Progenitor cell of endocrine pancreas (in vitro differentiated cells): ENCODE measurements around the gene NUDT16L1. TPM values are rescaled to one million over a fixed set of nuclear protein-coding genes. Genes with fewer than 3 reads are reported as not detected.

Experiments used
- DNase-seq: peaks from one replicate; pipeline ENCODE4 v3.0.0; 2021; ENCODE audit warnings: low spot score; ENCODE audit not compliant: unreplicated experiment
- H3K27ac Mint-ChIP-seq: 2 replicates; pipeline ENCODE4 v1.8.0; 2021; ENCODE audit warnings: mild to moderate bottlenecking, moderate library complexity, mixed read lengths
- H3K27me3 Mint-ChIP-seq: 2 replicates; pipeline ENCODE4 v1.8.0; 2021; ENCODE audit warnings: mixed read lengths
- H3K36me3 Mint-ChIP-seq: 2 replicates; pipeline ENCODE4 v1.8.0; 2022; ENCODE audit warnings: mixed read lengths; ENCODE audit not compliant: insufficient read depth
- H3K4me1 Mint-ChIP-seq: 2 replicates; pipeline ENCODE4 v1.8.0; 2021; ENCODE audit warnings: low read depth, mixed read lengths
- H3K4me3 Mint-ChIP-seq: 2 replicates; pipeline ENCODE4 v1.8.0; 2021; ENCODE audit warnings: low read depth, mild to moderate bottlenecking, moderate library complexity, mixed read lengths
- H3K9me3 Mint-ChIP-seq: 2 replicates; pipeline ENCODE4 v1.8.0; 2021; ENCODE audit warnings: low read depth, mixed read lengths
- total RNA-seq: library from RNA; stranded (reverse); gene quantifications from 2 replicates; pipeline ENCODE4 v1.2.1, GENCODE V29; 2021
- TF ChIP-seq, protein P1 (sequence below): fragments of 200-600 bp; sonication (generic); IDR thresholded peaks from one replicate; pipeline ENCODE4 v1.5.0; 2021; ENCODE audit warnings: antibody characterized with exemption, mild to moderate bottlenecking; ENCODE audit not compliant: unreplicated experiment

NUDT16L1 gene
- total RNA-seq, 1 donor from 2014 or later, result 41.8 TPM

DNA sequence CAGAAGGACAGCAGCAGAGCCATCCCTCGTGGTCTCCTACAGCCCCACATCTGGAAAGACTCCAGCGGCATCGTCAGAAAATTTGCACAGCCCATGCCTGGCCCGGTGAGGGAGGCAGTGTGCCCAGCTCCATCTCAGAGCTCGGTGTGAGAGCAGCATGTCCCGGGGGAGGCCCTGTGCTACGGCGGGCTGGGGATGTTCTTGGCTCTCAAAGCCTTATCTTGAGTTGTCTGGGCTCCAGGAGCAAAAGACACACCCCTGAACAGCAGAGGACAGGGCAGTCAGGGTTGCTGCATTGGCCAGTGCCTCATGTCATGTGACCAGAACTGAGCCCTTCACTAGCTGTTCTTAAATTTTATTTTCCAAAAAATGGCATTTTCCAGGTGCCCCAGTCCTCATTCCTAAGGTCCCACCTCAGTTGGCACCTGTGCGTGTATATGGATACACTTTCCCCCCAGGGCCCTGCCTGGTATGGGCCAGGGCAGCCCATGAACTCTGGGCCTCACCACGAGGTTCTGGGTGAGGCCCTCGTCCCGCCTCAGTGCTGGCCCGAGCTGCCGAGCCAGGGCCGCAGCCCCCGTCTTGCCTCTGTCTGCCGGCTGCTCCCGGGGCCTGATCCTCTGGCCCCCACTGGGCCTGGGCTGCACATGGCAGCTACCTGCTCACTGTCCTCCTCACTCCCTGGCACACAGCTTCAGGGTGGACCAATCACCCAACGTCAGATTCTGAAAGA lies 3.0 kb downstream of the NUDT16L1 start:
- no peak overlapping the region for H3K27ac Mint-ChIP-seq
- H3K36me3 Mint-ChIP-seq, result peaks cover 4% of the 10 kb centered on the region
- peak overlapping the region; percentile 19 for H3K4me3 Mint-ChIP-seq
- H3K4me1 Mint-ChIP-seq, result peaks cover 1% of the 10 kb centered on the region
- no peaks in the 10 kb centered on the region for H3K27me3 Mint-ChIP-seq
- no peak for DNase-seq
- no peaks in the 10 kb centered on the region for H3K9me3 Mint-ChIP-seq
- TF ChIP-seq, protein P1, sequence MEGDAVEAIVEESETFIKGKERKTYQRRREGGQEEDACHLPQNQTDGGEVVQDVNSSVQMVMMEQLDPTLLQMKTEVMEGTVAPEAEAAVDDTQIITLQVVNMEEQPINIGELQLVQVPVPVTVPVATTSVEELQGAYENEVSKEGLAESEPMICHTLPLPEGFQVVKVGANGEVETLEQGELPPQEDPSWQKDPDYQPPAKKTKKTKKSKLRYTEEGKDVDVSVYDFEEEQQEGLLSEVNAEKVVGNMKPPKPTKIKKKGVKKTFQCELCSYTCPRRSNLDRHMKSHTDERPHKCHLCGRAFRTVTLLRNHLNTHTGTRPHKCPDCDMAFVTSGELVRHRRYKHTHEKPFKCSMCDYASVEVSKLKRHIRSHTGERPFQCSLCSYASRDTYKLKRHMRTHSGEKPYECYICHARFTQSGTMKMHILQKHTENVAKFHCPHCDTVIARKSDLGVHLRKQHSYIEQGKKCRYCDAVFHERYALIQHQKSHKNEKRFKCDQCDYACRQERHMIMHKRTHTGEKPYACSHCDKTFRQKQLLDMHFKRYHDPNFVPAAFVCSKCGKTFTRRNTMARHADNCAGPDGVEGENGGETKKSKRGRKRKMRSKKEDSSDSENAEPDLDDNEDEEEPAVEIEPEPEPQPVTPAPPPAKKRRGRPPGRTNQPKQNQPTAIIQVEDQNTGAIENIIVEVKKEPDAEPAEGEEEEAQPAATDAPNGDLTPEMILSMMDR, result no peak

DNA sequence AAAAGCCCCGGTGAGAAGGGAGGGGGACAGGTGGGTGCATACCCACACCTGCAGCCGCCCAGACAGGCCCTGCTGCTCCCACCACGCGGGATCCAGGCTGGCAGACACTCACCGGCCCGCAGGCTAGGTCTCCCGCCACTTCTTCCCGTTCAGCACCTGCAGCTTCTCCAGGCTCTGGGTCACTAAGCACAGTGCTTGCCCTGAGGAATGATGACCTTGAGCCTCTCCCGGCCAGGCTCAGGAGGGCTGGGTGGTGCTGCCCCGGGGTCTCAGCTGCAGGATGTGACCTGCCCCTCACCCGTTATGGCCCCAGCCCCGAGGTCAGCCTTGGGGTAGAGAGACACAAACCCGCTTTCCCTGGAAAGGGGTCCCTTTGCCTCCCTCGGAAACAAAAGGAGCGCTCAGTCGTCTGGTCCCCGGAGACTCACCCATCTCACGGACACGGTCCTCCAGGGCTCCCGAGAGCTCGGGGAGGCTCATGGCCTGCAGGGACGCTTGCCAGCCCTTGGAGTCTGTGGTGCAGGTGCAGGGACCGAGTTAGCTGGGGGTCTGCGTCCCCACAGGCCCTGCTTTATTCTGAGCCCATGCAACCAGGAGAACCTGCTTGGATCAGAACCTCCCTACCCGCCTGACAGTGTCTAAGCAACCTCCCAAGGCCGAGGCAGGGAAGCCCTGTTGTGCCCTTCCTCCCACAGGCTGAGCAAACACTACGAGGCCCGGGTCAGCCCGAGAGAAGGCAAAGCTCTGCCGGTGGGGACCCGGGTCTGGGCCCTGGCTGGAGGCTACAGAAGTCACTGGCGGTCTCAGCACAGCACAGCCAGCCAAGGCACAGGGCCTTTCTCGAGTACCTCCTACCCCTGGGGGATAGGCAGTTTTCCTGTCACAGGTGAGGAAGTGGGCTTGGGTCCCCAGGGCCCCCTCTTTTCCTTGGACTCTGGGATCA lies 3.8 kb downstream of the NUDT16L1 start:
- no peak overlapping the region for H3K27ac Mint-ChIP-seq
- TF ChIP-seq, protein P1, result no peak
- peak overlapping the region; percentile 16 for H3K4me3 Mint-ChIP-seq

DNA sequence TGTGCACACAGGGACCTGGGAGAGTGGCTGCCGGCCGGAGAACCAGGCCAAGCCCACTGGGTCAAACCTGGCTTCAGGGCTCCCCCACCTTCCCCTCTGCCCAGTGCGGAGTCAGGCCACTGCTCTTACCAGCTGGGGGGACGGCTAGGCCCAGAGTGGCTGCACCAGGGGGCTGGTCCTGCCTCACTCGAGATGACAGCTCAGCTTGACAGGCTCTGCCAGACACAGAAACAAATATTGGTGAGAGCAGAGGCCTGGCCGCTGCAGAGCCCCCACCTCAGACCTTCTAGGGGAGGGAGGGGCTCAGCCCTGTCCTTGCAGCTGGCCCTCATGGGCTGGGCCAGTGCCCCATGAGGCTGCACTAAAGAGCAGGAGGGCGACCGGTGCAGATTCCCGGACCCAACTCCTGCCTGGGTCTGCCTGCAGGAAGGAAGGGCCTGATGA lies 4.5 kb downstream of the NUDT16L1 start:
- Mint-ChIP-seq H3K4me3 (no peak overlapping the region), H3K27ac (no peak overlapping the region), H3K36me3 (peaks cover 4% of the 10 kb centered on the region), H3K9me3 (no peaks in the 10 kb centered on the region), H3K4me1 (peaks cover 1% of the 10 kb centered on the region), H3K27me3 (no peaks in the 10 kb centered on the region)
- no peak for DNase-seq
- TF ChIP-seq, protein P1, result no peak

More for the DNA sequence above, 3.8 kb downstream of the NUDT16L1 start:
- peaks cover 4% of the 10 kb centered on the region for H3K36me3 Mint-ChIP-seq
- no peaks in the 10 kb centered on the region for H3K9me3 Mint-ChIP-seq
- no peak for DNase-seq
- H3K27me3 Mint-ChIP-seq, result no peaks in the 10 kb centered on the region
- H3K4me1 Mint-ChIP-seq, result peaks cover 1% of the 10 kb centered on the region

DNA sequence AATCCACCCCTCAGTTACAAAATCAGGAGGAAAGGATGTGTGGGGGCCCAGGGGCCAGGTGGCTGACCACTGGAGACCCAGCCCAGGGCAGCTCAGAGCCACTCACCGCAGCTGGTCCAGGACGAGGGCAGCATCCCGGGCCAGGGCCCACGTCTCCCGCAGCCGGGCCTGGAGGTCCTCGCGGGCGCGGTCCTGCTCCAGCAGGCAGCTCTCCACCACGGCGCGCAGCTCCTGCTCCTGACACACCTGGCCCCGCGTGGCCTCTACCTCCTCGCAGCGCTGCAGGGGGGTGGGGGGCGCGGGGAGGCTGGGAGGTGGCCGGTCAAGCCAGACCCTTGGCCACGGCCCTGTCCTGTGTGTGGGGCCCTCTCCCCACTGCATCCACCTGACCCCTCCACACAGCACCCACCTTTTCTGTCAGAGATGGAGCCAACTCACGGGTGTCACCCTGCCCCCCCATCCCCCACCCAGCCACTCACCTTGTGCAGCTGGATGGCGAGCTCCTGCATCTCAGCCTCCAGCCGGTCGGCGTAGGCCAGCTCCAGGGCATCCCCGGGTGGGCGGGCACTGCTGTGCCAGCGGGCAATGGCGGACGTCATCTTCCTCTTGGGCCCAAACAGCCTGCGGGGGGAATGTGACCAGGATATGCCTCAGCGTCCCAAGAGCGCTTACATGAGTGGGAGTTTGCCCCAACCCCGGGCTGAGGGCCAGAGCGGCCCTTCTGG lies 5.1 kb downstream of the NUDT16L1 start:
- Mint-ChIP-seq H3K27me3 (no peaks in the 10 kb centered on the region), H3K9me3 (no peaks in the 10 kb centered on the region), H3K4me3 (no peak overlapping the region), H3K27ac (no peak overlapping the region), H3K36me3 (peaks cover 4% of the 10 kb centered on the region), H3K4me1 (peaks cover 1% of the 10 kb centered on the region)
- DNase-seq, result no peak
- TF ChIP-seq, protein P1, result no peak
